Activated CD4-positive, alpha-beta T cell treated with anti-CD3 and anti-CD28 coated beads, Interleukin-2, Interleukin-6, amounts not matched to agents 100 ng/mL and 50 ng/mL, durations not matched to agents 16 hours and 8 hours (primary cell): ENCODE data around the gene TNNC1.

ENCODE experiments used
- DNase-seq: peaks from one replicate; pipeline ENCODE4 v3.0.0-alpha.2; 2020

Gene TNNC1

DNA sequence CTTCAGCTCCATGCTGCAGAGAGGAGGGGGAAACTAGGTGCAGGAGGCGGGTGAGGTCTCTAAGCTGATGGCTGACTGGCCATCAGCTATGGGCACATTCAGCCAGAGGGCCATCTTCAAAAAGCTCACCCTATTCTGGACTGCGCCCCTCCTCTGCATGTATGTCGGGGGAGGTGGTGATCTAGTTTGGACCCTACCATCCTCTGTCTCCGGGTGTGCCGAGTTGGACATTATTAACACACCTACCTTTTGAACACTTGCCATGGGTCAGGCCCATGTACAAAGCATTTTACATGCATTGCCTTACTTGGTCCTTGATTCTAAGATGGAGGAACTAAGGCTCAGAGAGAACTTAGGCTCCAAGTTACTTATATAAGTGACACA is 3.0 kb upstream of the TNNC1 start:
- DNase-seq = no peak

GRCh38 chr3:52456169-52456799 is 2.4 kb upstream of the TNNC1 start:
- no peak for DNase-seq

GRCh38 chr3:52455283-52456168 is 1.7 kb upstream of the TNNC1 start, which contains the start of gene NISCH:
Gene NISCH, plus strand, starts transcription at chr3:52455604. Its CDS starts 38 bp downstream, at chr3:52455642.
- peak; percentile 96 for DNase-seq

- DNase-seq = no peak
These were observed 1.1 kb upstream of the TNNC1 start for GRCh38 chr3:52454938-52455282.

- no peak for DNase-seq
These were observed 553 bp upstream of the TNNC1 start for GRCh38 chr3:52454250-52454937.

DNA sequence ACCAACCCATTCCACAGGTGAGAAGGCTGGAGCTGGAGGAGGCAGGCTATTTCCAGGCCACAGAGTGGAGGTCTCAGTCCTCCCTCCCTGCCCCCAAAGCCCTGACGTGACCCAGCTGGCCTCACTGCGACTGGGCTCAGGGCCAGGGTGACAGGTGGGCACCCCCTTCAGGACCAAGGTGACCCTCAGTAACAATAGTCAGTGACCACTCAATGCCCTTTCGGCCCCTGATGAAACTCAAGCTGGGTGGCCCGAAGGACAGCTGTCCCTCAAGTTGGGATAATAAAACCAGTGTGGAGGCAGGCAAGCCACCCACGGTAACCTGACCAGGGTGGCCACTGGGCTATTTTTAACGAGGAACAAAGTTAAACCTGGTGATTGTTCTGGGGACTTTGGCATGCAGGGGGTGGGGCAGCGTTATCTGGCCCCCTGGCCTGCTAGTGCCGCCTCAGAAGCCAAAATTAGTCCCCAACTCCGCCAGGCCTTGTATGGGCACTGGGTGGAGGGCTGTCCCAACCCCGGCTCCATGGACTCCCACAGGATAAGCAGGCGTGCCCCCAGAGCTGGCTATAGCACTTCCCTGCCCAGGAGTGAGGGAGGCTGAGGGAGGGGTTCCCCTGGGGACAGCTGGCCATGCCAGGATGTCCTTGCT is 1.1 kb downstream of the TNNC1 start:
- DNase-seq = no peak

DNA sequence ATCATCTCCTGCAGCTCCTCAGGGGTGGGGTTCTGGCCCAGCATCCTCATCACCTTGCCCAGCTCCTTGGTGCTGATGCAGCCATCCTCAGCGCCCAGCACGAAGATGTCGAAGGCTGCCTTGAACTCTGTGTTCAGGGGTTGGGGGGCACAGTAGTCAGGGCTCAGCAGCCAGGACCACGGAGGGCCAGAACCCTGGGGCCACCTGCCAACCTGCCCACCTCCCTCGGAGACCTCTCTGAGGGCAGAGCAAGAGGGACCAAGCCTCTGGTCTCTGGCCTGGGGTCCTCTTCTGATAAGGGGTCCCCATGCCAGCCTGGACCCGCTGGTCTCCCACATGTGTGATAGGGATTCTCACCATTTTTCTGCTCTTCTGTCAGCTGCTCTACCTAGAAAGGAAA is 1.7 kb downstream of the TNNC1 start:
- DNase-seq = no peak

- no peak for DNase-seq
These were observed 2.4 kb downstream of the TNNC1 start for GRCh38 chr3:52451237-52452083.

GRCh38 chr3:52450489-52451236 is 3.2 kb downstream of the TNNC1 start:
- DNase-seq = no peak

- no peak for DNase-seq
These were observed 6.1 kb downstream of the TNNC1 start for GRCh38 chr3:52447512-52448355.

DNA sequence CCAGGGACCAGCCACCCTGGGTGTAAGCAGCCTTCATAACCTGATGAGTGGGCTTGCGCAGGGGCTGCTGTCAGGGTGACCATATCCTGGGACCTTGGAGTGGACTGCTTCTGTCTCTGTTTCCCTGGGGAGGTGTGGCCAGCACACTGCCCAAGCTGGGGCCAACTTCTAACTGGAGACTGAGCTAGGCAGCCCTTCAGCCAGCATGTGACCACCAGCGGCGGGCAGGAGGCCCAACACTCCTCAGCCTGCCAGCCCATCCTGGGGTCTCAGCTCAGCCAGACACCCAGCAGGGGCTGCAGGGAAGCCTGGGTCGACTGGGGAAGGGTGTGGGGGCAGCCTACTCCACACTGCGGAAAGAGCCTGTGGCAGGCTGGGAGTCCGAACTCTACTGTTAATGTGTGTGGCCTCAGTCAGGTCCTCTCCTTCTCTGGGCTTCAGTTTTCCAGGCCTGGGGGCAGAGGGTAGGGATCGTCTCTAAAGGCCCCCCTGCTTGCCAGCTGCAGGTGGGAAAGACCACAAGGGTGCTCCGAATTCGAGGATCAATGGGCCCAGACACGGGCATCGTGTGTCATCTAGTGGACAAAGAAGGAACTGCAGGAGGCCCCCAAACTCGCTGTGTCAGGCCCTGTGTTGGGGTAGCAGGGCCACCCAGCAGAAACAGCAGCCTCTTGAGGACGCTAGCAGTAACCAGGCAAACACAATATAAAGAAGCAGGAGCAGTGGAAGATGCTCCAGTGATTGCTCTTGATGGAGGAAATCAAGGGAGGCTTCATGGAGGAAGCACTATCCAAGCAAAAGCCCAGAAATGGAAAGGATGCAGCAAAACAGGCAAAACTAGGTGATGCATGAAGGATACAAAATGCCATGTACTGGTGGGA is 7.0 kb downstream of the TNNC1 start:
- peak; percentile 85 for DNase-seq

DNA sequence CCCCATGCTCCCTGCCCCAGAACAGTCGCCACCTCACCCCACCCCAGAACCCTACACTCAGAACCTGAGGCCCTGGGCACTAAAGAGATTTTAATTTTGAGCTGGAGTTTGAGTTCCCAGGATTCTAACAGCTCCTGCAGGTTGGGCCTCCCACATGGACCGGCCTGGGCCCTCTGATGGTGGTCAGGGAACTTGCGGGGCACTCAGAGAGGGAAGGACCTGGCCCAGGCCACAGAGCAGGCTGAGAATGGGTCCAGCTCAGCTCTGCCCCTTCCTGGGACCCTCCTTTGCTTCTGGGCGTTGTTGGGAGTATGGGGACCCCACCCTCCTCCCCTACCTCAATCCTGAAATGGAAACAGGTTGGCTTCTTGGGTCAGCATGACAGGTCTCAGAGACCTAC is 7.8 kb downstream of the TNNC1 start:
- no peak for DNase-seq

GRCh38 chr3:52444860-52445793 is 8.7 kb downstream of the TNNC1 start, which contains the start of gene SEMA3G:
Gene SEMA3G, minus strand, starts transcription at chr3:52445103. Its CDS starts 76 bp downstream, at chr3:52445027.
- DNase-seq = peak; percentile 84

DNA sequence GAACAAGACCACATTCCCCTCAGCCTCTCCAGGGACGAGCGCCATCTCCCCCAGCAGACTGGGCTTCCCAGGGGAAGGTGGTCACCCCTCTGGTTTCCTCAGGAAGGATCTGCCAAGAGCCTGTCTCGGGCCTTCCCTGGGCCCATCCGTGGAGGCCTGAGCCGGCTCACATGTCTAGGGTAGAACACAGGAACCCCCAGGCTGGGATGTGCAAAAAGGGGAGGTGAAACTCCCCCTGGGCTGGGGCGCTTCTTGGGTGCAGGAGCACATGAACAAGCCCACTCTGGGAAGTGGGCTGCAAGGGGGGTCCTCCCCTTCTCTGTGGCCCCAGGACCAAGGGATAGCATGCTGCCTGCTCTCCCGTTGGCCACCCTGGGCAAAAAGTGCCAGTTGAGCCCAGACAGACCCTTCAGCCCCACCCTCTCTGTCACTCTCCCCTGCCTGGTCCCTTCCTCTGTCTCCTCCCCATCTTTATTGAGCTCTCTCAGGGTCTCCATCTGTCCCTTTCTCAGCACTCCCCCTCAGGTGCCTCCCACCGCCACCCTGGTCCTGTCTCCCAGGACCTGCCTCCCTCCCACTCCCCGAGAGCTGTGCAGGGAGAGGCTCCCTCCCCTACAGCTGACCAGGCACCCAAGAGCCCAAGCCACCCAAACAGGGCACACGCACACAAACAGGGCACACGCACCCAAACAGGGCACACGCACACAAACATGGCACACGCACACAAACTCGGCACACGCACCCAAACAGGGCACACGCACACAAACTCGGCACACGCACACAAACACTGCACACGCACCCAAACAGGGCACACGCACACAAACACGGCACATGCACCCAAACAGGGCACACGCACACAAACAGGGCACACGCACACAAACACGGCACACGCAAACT is 9.8 kb downstream of the TNNC1 start:
- DNase-seq = no peak

DNA sequence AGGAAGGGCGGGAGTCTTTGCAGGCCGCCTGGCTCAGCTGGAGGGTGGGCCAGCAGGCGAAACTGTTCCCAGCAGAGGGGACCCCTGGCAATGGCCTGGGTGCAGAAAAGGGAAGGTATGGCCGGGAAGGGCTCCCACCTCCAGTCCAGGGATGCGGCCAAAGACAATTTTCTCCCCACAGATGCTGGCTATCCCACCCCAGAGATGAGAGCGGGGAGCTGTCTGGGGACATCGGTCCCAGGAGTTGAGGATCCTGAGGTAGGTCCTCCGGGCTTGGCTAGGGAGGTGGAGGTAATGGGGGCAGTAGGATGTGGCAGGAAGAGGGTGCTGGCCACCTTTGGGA is 10.6 kb downstream of the TNNC1 start:
- no peak for DNase-seq

DNA sequence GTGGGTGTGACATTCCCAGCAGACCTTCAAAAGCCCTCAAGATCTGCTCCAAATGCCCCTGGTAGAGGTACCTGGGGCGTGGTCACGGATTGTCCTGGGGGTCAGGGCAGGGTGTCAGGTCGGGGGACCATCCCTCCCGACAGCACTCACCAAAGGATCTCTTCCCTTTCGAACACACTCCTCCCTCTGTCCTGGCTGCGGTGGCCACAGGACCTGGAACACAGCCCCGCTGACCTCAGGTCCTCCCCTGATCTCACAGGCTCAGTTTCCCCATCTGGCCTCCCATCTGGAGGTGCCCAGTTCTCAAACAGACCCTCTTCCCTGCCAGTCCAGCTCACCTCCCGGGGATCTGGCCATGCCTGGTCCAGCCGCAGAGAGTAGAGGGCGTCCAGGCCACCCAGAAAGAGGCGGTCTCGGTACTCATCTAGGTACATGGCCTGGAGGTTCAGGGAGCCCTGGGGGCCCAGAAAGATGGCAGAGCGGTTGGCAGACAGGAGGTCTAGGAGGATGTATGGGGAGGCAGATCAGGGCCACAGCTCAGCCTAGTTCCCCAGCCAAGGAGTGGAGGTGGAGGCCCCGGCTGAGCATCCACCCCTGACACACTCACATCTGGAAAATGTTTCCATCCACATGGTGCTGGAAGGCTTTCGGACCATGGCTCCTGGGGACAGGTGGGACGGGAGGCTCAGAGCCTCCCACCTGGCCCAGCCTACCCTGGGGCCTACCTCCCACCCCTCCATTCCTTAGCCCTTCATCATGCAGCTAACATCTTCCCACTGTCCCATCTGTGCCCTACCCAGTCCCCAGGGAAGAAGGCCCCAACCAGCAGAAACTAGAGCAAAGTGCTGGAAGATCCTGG is 11.2 kb downstream of the TNNC1 start:
- no peak for DNase-seq
